Stimulated activated CD4-positive, alpha-beta T cell treated with anti-CD3 and anti-CD28 coated beads, Interleukin-15, amount 100 ng/mL, for 48 hours (primary cell): ENCODE results near the gene PLEKHG2.

Source experiments
- DNase-seq, 2 donors: peaks; one replicate each; pipeline ENCODE4 v3.0.0-alpha.2; 2020; ENCODE audit warnings: low read depth in 2 of 2

Gene PLEKHG2

DNA sequence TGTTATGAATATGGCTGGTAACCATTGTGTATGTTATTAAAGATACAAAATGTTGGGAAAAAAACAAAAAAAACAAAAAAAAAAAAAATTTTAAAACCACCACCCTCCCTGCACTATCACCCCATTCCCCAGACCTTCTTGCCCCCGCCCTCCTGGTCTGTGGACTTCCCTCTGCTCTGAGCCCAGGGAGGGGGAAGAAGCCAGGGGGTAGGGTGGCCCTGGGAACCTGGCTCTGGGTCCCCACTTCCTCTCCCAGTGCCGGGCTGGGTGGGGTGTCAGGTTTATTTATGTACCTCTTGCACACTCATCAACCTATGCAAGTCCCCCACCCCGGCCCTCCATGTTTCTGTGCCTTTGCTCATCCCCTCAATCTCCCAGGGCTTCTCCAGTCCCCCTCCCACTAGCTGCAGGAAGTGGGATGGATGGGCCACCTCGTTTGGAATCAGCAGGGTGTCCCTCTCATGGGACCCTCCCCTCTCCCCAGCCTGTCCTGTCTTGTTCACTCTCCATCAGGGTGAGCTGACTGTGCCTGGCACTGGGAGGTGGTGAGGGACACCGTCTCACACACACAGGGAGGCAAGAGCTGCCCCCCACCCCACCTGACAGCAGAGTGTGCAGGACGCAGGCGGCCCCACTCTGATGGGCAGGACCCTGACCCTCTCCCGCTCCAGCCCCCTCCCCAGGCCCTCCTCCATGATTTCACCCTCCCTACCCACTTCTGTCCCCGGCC is 27.5 kb upstream of the PLEKHG2 start:
- no peak for DNase-seq

DNA sequence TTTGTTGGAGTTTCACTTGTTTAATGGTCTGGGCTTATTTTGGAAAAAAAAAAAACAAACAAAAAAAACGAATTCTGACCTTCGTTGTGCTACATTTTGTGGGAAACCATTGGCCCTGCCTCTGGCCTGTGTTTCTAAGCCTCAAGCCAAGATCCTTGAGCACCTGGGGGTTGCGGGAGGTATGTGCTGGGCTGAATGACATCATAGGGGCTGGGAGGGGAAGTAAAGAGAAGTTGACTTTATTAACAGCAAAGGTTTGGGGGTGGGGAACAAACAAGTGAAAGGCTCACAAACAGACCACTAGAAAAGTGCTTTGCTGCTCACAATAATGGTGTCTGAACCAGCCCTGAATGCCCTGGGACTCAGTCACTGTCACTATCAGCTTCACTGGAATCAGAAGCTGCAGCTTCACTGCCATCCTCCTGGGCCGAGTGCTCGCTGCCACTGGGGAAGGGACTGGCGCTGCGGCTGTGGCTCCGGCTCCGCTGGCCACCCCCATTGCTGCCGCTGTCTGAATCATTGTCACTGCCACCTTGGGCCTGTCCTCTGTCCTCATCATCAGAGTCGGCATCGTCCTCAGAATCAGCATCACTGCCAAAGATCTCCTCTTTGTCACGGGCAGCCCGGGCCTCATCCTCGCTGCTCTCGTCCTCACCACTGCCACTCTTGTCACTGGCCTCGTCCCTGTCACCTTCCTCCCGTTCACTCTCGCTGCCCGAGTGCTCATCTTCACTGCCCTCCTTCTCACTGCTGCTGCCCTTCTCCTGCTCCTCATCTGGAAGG is 26.6 kb upstream of the PLEKHG2 start:
- DNase-seq, result no peak

DNA sequence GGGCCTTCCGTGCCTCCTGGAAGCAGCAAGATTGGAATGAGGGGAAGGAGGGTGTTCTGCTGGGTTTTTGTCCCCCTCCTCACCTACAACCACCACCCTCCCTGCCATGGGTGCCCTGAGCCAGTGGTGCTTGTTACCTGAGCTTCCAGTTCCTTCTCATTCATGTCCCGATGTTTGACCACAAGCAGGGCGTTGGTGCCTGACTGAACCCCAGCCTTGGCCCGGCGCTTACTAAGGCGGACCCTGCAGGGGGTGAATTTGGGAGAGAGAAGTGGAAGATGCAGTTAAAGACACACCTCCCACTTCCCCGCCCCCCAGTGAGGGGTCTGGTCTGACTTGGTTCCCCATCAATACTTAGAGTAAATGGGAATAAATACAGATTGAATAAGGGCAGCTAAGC is 25.9 kb upstream of the PLEKHG2 start:
- no peak for DNase-seq

DNA sequence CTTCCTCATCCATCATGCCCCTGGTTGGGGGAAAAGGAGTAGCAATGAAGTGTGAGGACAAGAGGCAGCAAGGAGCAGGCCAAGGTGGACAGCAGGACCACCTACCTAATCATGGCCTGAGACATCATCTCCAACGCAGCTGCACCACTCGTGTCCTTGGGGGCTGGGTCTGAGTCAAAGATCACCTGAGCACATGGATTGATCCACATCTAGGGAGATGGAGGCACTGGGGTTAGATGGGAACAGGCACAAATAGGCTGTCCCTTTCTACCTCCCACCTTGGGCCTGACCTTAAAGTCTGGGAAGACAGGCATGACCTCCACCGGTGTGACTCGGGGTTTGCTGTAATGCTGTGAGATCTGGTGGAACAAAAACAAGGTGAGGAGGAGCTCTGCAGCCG is 23.8 kb upstream of the PLEKHG2 start:
- no peak for DNase-seq

DNA sequence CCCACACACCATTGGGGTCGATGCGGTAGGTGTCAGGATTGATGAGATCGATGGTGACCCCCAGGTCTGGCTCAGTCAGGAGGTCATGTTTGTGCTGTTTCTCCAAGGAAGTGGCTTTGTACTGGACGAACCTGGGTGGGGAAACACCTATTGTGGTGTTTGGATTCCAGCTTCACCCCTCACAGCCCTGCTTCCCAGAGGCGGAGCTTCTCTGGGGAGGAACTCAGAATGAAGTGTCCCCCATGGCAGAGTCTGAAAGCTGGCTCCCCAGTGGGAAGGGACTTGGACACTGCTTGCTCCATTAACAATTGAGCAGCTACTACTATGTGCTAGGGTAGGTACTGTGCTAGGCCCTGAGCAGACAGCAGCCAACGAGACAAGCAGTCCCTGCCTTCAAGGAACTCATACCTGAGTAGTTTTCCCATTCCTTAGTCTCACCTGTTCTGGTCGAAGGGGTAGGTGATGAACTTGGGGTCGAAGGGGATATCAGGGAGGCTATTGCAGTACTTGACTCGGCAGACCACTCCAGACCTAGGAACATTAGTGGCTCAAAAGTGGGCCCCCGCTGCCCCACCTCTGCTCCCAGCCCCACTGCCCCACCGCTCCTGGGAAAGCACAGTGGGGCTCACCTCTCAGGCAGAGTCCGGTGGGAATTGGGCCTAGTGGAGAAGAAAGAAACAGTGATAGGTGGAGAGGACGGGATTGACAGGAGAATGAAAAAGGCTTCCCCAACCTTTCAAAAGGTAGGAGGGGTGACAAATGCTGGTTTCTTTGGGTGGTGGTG is 22.6 kb upstream of the PLEKHG2 start:
- DNase-seq, result no peak

DNA sequence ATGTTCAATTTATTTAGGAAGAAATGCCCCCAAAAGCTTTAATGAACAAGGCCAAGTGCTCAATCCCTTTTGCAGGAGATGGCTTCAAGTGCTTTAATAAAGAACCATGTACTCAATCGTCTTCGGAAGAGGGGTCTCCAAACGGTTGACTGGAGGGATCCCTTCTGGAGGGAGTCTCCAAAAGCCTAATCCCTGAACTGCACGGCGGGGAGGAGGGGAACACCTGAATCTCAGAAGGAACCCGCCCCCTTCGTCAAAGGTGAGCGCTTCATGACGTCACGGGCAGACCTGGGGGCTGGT is 22.1 kb upstream of the PLEKHG2 start:
- DNase-seq, result peak in 1 of 2 donors; percentile 68

DNA sequence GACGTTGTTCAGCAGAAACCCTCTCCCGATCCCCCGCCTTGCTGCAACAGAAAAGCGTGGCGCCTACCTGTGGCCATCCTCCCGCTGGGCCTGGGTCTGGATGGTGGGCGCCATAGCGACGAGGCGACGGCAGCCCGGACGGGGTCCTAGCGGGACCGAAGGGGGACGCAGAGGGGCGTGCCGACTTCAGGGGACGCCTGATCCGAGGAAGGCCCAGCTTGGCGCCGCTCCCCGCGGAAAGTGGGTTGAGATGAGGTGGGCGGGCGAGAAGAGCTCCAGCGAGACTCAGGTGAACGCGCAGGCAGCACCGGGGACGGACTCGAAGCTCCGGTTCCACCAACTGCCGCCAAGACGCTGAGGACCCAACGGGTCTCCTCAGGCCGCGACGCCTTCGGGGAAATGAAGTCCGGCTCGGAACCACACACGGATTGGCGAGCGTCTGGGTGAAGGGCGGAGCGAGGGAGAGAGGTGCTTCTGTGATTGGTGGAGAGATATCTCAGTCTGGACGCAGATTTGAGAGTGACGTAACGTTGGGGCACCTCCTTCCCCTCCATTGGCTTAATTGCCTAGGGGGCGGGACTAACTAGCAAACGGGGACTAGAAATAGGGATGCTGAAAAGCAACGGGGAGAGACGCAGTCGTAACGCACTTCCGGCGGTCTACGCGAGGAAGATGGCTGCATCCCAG is 21.6 kb upstream of the PLEKHG2 start, which contains the start of the genes MED29 and PAF1:
MED29 (plus strand) TSS at position 628 of the 687 bp plus-strand sequence; CDS start at position 673, 45 bp downstream.
PAF1 (minus strand) TSS at position 356 of the 687 bp plus-strand sequence; CDS start at position 114, 242 bp downstream.
- DNase-seq, result peak; percentile 95

DNA sequence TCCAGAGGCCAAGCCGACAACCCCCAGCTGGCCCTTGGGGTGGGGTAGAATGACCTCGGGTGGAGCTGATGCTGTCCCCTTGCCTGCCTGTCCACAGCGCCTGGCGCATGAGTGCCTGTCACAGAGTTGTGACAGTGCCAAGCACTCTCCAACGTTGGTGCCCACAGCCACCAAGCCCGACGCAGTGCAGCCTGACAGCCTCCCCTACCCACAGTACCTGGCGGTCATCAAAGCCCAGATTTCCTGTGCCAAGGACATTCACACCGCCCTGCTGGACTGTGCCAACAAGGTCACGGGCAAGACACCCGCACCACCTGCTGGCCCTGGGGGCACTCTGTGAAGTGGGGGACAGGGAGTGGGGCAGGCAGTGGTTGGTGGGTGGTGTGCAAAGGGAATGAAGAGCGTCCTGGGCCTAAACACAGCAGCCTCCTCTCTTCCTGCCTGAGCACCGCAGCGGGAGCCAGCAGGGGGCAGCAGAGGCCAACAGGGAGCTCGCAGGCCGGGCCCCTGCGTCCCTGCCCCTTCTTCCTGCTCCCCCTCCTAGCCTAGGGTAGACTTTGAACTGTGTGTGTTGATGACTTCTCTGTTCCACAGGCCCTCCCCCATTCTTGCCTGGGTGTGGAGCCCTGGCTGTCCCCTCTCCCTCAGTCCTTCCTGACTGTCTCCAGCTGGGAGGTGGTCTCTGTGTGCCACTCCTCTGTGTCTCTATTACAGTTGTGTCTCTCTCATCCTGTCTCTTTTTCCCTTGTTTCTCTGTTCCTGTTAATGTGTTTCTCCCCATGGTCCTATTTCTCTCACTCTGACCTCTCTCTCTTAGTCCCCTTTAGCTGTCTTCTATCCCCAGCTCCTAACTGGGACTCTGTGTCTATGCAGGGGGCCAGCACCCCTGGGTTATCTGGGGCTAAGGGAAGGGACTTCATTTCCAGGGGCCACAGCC is 14.8 kb upstream of the PLEKHG2 start:
- DNase-seq, result peak; percentile 84 to 91

DNA sequence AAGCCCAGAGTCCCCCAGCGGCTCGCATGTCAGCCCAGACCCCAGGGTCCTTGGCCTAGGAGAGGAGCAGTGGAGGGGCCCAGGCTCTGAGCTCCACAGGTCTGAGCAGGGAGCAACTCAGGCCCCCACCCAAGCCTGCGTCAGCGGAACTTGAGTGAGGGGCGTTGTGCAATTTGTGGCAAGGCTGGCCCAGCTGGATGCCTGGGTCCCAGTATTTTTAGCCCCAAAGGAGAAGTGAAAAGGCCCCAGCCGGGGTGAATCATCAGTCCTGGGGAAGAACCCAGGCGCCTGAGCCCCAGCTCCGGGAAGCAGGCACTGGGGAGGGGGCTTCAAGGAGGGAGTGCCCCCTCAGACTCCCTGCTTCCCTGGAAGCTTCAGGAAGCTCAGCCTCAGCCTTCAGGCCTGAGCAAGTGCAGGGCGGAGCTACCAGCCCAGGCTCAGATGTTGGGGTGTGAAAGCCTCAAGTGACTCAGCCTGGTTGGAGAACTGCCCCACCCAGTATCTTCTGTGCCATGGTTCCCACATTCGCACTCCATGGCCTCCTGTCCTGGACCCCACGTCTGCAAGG is 14.1 kb upstream of the PLEKHG2 start:
- peak in 1 of 2 donors; percentile 57 for DNase-seq

DNA sequence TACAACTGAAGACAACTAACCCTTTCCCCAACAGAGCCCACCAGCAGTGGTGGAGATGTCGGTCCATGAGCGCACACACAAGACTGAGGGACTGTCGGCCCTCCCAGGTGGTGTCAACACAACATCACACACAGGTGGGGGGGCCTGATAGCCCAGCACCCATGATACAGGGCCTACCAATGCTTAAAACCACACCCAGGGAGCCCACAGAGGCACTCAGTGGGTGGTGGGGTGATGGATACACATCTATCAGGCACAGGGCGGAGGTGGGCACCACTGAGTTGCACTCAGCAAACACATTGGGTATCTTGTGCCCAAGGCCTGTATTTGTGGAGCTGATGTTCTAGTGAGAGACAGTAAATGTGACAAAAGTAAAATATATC is 12.8 kb upstream of the PLEKHG2 start:
- DNase-seq, result no peak

DNA sequence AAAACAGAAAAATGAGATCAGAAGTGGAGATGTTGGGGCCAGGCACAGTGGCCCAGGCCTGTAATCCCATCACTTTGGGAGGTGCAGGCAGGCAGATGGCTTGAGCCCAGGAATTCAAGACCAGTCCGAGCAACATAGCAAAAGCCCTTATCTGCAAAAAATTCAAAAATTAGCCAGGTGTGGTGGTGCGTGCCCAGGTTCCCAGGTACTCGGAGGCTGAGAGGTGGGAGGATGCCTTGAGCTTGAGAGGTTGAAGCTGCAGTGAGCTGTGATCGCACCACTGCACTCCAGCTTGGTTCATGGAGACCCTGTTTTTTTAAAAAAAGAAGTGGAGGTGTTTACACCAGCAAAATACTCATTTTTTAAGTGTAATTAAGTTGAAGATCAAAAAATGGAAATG is 12.4 kb upstream of the PLEKHG2 start:
- no peak for DNase-seq

DNA sequence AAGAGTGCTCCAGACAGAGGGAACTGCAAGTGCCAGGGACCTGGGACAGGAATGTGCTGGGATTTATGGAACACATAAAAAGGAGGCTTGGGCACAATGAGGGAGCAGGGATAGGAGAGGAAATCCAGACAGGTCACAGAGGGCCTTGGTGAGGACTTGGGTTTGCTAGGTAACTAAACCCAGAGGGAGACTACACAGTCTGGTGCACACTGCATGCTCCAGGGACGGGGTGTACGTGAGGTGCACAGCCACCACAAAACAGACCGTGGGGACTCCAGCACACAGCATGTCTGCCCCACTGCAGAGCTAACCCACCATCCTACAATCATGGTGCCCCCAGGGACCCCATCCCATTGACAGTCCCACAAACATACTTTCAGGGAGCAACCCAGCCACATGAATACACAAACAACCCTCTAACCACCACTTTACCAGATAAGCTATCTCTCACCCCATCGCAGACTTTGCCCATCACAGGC is 11.4 kb upstream of the PLEKHG2 start:
- DNase-seq, result no peak

DNA sequence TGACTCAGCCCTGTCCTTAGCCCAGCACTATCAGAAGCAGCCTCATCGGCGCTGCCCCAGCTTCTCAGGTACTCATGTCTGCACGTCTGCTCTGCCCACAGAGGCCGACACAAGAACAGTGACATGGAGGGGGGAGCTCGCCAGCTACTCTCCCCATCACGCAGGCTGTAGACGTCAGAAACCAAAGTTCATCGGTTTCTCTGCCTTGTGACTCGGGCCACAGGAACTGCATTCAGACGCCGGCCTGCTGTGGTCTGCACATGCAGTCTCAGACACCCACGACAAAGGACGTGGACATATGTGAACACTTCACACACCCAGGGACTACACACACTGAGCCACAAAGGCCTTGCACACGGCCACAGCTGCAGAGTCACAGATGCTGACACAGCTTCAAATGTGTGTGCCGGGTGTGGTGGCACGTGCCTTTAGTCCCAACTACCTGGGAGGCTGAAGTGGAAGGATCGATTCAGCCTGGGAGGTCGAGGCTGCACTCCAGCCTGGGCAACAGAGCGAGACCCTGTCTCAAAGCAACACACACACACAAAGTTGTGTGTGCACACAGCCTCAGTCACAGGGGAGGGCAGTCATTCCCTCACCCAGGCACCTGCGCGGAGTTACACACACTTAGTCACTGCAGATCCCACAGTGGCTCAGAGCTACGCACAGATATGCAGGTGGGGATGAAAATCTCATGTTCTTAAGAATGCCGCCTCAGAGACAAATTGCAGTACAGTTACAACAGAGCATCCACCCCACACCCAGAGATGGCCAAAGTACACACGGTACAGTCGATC is 10.7 kb upstream of the PLEKHG2 start:
- DNase-seq, result peak; percentile 78 to 82

DNA sequence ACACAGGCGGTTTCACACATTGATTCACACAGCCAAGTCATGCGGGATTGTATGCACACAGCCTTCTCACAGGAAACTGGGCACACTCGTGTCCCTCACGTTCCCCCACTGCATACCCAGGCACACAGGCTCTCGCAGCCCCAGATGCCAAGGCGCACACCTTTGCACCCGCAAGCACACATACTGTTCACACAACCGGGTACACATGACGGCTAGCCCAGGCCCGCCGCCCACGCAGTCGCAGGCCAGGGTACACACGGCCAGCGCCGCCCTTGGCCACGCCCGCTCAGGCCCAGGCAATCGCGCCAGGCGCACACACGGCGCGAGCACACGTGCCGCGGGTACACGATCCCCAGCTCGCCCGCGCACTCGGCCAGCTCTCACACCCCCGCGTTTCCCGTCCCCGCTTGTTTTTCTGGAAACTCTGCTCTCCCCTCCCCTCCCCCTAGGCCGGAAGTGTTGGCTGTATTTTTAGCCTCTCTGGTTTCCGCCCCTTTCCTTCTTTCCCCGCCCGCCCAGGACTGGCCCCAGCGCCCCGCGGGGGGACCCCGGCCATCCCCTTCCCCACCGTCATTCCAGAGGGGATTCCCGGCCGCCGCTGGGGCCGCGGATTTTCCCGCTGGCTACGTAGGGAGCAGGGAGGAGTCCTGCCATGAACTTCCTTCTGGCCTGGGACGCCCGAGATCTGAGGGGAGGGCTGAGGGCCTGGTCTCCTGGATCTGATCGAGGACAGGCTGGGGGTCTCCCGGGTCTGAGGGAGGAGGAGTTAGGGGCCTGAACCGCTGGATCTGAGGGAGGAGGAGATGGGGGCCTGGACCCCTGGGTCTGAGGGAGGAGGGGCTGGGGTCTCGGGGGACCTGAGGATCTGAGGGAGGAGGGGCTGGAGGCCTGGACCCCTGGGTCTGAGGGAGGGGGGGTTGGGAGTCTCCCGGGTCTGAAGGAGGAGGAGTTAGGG is 9.8 kb upstream of the PLEKHG2 start:
- DNase-seq, result peak; percentile 80 to 82

DNA sequence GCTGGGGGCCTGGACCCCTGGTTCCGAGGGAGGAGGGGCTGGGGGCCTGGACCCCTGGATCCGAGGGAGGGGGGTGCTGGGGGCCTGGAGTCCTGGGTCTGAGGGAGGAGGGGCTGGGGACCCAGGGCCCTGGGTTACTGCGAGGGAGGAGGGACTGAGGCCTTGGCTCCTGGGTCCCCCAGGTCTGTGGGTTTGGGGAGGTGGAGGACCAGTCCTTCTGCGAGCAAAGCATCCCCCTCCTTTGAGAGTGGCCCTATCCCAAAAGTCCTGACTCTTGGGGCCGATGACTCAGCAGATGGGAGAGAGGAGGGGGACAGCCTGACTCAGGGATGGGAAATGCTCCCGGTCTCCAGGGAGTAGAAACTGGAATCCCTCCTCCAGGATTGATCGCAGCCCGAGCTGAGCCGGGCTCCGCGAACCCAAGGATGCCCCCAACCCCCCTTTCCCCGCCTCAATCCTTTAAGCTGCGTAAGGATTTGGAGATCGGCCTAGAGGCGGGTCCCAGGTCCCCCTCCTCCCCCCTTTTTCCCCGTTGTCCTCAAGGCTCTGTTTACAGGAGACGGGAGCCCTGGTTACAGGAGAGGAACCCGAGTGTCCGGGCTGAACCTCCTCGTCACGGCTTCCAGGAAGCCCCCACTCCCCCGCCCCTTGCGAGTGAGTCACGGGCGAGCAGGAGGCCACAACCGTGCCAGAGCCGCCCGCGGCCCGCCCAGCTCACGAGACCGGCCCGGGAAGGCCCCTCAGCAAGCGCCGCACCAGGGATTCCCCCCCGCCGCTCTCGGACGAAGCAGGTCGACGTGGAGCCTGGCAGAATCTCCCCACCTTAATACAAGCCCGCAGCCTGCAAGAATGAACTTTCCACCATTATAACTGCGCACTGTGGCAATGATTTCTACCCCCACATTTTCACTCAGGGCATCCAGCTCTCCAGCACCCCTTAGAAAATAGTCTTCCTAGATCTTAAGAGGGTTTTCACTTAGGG is 8.8 kb upstream of the PLEKHG2 start:
- DNase-seq, result peak; percentile 93 to 96

DNA sequence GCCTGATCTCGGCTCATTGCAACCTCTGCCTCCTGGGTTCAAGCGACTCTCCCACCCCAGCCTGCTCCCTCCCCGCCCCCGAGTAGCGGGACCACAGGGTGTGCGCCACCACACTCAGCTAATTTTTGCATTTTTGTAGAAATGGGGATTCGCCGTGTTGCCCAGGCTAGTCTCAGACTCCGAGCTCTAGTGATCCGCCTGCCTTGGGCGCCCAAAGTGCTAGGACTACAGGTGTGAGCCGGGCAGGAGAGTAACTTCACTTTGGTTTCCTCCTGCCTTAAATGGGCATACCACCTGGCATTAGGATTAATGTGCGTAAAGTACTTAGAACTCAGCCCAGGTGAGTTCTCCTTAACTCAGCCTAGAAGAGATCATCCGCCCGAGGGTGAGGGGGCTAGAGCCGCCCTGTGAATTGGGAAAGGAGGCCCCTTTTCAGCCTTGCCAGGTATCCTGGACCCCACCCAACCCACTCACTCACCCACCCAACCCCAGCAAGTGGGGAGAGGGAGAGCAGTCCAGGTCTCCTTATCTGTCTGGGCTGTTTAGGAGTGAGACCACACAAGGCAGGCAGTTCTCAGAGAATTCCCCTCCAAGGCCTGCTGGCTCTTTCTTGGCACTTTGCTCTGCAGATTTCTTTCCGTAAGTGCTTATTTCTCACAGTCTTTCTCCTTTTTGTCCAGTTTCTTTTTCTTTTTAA is 7.1 kb upstream of the PLEKHG2 start:
- no peak for DNase-seq
